Hindlimb muscle (tissue), 1 donor: Measurements from ENCODE around the gene AUP1. TPM values are rescaled to one million over a fixed set of nuclear protein-coding genes. Genes with fewer than 3 reads are reported as not detected.
"Not testable (repeated sequence)": the region's sequence is repeated elsewhere in the genome, so short reads cannot be mapped to it uniquely, and the experiment has no call there.

Experiments
- DNase-seq: peaks from one replicate; pipeline ENCODE4 v3.0.0-alpha.2; 2013
- polyA plus RNA-seq: library from polyadenylated mRNA; unstranded; fragments of 120-200 nt; gene quantifications from one replicate; pipeline ENCODE4 v1.2.1, GENCODE V29; 2013; ENCODE audit not compliant: insufficient read length

AUP1 gene
- polyA plus RNA-seq, 1 donor, result 65.8 TPM

DNA sequence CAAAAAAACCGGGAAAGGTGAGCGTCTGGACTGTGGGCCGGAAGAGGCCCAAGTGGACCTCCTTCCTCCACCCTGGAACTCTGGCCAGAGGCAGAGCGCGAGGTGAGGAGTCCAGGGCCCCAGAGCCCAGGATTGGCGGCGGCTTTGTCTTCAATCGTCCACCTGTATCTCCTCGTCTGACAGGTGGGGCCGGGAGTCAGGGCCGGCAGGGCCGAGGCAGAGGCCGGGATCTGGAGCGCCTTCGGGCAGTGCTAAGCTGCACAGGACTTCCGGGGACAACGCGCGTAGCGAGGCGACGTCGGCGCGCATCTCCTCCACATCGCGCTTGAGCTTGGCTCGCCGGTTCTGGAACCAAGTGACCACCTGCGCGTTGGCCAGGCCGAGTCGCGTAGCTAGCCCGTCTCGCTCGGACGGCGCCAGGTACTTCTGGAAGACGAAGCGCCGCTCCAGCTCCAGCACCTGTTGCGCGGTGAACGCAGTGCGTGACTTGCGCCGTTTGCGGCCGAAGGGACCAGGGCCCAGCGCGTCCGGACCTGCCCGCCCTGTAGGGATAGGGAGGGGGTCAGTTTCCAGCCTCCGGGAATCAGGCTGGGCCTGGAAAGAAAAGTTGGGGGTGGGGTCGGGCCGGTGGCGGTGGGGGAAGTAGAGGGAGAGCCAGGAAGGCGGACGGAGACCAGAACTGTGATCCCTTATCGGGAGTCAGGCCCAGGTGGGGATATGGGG is 31.6 kb downstream of the AUP1 start:
- DNase-seq, result no peak

DNA sequence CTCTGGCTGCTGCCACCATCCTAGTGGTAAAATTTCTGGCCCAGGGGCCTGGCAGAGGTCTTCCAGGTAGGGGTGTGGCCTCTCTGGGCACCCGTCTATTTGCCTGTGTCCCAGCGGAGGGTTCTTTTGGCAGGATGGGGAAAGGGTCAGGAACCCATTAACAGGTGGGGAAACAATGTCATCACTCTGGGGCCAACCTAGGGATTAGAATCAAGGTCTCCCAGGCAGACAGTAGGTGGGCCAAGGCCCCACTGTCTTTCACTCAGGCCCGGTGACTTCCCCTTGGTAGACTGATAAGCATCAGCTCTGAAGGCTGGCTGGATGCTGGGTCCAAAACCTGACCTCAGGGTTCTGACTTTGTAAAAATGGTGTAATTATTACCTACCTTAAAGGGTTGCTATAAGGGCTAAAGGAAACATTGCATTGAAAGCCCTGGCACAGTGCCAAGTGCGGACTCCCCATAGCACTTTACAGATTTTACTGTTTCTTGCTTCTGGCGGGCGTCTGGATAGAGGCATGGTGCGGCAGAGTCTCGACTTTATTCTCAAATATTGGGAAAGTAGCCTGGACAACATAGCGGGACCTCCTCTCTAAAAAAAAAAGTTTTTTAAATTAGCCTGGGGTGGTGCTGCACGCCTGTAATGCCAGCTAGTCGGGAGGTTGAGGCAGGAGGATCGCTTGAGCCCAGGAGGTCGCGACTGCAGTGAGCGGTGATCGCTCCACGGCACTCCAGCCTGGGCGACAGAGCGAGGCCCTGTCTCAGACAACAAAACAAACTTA is 32.3 kb downstream of the AUP1 start:
- DNase-seq, result no peak

DNA sequence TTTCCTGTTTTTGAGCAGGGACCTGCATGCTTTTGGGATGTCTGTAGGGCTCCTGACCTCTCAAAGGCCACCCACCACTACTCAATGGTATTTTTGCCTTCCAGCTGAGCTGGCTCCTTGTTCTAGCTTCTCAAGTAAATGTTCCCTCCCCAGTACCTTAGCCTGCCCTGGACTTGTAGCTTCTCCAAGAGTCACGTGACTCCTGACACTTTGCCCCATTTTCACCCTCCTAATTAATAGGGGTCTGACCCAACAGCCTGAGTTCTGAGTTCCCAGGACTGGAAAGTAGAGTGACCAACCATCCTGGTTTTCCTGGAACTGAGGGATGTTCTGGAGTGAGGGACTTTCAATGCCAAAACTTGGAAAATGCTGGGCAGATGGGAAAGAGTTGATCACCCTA is 34.1 kb downstream of the AUP1 start:
- DNase-seq, result no peak

DNA sequence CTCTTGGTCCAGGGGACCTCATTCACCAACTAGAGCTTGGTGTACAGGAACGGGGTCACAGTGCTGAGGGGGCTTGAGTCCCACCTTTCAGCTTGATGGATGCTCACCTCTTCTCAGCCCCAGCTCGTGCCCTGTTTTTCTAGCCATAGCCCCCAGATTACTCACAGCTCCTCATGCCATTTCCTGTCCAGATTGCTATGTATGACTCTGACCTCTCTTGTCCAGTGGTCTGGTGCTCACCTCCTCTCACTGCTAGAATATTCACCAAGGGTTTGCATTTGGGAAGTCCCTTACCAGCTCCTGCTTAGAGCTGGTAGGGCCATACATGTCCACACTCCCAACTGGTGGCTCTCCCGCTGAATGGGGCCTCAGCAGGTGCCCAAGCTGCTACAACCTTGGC is 36.0 kb downstream of the AUP1 start:
- DNase-seq, result no peak

DNA sequence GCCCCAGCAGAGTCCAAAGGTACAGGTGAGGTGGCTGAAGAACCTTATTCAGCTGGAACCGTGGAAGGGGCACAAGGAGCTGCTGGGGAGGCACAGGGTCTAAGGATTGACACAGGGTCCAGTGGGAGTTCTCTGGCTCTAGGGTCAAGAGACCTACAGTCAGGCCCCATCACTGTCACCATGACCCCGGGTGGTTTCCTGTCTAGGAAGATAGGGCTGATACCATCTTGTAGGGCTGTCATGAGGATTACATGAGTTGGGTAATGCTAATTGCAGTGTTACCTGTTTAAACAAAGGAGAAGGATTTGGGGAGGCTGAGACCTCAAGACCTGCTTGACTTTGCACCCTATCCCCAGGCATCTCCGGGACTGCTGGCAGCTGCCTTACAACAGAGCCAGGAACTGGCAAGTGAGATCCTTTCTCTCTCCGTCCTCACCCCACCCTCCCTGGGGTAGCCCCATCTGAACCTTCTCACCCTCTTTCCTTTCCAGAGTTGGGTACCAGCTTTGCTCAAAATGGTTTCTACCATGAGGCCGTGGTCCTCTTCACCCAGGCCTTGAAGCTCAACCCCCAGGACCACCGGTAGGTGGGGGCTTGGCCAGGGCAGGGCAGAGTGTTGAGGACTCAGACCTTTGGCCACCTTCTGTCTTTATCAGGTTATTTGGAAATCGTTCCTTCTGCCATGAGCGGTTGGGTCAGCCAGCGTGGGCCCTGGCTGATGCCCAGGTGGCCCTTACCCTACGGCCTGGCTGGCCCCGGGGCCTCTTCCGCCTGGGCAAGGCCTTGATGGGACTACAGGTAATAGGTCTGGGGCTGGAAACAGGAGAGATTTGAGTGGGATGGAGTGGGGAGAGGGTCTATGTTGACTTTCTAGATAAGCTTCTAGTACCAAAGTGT is 37.6 kb downstream of the AUP1 start:
- DNase-seq, result no peak

DNA sequence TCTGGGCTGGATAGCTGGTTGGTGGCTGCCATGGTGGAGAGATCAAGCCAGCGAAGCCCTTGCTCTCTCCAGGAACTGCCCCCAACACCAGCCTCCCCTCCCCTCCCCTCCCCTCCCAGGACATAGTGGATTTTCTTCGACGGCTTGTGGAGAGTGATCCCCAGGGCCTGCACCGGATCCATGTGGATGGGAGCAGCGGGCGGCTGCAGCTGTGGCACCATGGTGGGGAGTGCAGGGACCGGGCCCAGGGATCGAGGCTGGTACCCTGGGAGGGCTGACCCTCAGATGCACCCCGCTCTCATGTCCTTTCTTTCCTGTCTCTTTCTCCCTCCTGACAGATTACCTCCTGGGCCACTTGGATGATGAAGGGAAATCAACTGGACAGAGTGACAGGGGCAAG is 39.6 kb downstream of the AUP1 start:
- no peak for DNase-seq

DNA sequence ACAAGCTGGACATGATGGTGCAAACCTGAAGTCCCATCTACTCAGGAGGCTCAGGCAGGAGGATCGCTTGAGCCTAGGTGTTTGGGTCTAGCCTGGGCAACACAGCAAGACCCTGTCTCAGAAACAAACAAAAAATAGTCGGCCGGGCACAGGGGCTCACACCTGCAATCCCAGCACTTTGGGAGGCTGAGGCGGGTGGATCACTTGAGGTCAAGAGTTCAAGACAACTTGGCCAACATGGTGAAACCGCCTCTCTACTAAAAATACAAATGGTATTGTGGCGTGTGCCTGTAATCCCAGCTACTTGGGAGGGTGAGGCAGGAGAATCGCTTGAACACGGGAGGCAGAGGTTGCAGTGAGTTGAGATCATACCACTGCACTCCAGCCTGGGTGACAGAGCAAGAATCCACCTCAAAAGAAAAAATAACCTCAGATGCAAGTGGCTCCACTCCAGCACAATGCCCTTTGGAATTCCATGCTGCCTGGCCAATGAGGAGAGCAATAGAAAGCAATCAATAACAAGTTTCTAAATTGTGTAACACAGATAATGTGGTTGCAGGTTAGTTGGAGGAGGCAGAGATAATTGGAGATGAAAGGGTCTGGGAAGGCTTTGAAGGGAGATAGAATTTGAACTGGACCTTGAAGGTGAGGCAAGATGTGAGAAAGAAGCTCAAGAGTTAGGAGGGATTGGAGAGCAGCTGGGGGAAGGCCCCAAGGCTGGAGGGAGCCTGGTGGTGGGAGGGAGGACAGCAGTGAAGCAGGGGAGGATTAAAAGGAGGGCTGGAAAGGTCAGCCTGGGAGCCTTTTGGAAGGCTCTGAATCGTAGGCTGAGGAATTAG is 40.6 kb downstream of the AUP1 start:
- DNase-seq, result no peak

DNA sequence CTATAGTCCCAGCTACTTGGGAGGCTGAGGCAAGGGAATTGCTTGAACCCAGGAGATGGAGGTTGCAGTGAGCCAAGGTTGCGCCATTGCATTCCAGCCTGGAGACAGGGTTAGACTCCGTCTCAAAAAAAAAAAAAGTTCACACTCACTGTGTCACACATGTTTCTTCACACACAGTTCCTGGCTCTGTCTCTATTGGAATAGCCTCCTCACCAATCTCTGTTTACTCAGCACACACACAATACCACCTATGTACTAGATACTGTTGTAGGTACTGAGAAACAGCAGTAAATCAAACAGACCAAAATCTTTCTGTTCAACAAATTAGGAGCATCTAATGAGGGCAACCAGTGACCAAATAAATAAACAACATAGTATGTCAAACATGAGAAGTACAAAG is 43.4 kb downstream of the AUP1 start:
- no peak for DNase-seq

DNA sequence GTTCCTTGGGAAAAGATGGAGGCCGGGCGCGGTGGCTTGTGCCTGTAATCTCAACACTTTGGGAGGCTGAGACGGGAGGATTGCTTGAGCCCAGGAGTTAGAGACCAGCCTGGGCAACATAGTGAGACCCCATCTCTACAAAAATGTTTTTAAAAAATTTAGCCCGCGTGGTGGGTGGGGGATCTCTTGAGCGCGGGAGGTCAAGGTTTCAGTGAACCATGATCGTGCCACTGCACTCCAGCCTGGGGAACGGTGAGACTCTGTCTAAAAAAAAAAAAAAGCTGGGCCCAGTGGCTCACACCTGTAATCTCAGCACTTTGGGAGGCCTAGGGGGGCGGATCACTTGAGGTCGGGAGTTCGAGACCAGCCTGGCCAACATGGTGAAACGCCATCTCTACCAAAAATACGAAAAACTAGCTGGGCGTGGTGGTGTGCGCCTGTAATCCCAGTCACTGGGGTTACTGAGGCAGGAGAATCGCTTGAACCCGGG is 45.8 kb downstream of the AUP1 start:
- DNase-seq, result not testable (repeated sequence)

DNA sequence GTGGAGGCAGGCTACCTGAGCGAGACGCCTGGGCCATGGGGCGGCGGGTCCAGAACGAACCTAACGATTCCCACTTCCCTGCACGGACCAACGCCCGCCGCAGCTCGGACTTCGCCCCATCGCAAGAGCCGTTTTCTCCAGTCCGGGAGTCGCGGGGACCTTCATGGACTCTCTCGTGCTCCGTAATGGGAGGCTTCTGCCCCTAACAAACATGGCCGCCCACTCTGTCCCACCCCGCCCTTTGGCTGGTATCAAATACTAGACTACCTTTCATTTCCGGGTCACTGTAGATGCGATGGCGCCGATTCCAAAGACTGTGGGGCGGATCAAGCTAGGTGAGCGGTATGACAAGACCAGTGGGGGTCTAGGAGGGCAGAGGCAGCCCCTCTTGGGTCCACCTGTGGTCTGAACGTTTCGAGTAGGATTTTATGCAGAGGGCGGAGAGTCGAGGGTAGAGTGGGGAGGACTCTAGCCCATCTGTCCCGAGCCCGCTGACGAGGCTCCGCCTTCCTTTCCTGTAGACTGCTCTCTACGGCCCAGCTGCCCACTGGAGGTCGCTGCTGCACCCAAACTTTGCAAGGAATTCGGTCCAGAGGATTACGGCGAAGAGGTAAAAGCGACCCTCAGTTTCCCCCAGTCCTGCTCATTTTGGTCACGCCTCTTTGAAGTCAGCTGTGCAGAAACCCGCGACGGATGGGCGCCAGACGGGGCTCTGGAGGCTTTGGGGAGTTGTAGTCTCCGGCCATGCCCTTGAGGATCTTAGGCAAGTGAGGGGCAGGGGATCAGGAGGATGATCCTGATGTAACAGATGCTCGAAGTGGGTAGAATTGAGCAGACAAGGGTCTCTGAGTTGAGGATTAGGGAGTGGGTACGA is 46.5 kb downstream of the AUP1 start, which contains the start of the genes CCDC142 and TTC31:
Gene CCDC142 (minus strand): TSS at position 198 of the 874 bp plus-strand sequence. CDS start 161 bp downstream, at position 37.
Gene TTC31 (plus strand): TSS at position 281 of the 874 bp plus-strand sequence. CDS start 15 bp downstream, at position 296.
- DNase-seq, result peak; percentile 96

DNA sequence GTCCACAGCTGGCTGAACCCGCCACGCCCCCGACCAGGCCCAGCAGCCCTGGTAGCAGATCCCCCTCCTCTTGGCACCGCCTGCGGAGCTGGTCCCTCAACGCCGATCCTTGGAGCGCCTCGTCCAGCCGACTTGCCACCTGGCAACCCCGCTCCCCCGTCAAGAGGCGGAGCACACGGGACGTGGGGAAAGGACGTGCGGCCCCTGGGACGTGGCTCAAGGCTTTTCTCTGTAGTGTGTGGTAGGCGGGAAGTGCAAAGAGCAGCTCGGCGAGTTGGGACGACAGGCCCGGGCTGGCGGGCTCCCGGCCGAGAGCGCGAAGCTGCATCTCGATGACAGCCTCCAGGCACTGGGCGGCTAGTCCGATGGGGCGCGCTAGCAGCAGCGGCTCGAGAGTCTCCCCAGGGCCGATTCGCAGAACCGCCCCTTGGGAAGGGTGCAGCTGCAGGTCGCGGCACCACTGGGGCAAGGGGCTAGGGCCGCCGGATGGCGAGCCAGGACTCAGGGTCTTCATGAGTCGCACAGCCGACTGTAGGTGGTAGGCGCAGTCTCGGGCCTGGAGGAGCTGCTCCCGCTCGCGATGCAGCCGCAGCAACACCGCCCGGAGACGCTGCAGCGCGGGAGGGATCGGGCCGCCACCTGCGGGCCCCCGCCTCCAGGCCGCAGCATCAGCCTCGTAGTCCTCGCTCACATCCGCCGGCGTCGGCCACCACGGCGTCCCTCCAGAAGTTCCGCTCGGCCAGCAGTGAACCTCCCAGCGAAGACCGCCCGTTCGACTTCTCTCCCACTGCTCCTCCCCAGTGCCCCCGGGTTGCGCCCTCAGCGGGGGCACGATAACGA is 47.3 kb downstream of the AUP1 start:
- no peak for DNase-seq

DNA sequence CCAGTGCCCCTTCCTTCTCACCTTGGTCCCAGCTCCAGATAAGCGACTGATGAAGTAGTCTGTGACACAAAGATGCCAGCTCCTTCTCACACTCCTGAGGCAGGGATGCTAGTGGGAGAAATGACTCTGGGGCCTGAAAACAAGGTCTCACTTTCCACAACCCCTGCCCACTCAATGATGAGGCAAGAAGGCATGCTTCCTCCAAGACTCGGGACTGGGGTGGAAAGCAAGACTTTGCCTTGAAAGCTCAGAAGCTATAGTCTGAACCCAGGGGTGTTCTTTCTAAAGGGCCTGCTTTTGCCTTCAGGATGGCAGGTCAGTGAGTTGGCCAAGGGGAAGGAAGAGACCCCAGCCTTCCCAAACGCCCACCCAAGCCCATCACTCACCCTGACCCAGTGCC is 48.1 kb downstream of the AUP1 start:
- DNase-seq, result no peak

Other genes with a start within 250 kb of the AUP1 start
- 2.9 TPM for gene SLC4A5, start 186.3 kb downstream of the AUP1 start, polyA plus RNA-seq
- gene DCTN1, start 149.4 kb downstream of the AUP1 start, polyA plus RNA-seq, result 114 TPM
- gene C2orf81, start 108.1 kb downstream of the AUP1 start, polyA plus RNA-seq, result 2.7 TPM
- 9.9 TPM for gene WDR54, start 108.0 kb downstream of the AUP1 start, polyA plus RNA-seq
- gene RTKN, start 87.8 kb downstream of the AUP1 start, polyA plus RNA-seq, result 60.4 TPM
- 23.7 TPM for gene INO80B, start 74.6 kb downstream of the AUP1 start, polyA plus RNA-seq
- gene WBP1, start 71.3 kb downstream of the AUP1 start, polyA plus RNA-seq, result 62.4 TPM
- 34.5 TPM for gene MOGS, start 64.3 kb downstream of the AUP1 start, polyA plus RNA-seq
- 93.4 TPM for gene MRPL53, start 57.0 kb downstream of the AUP1 start, polyA plus RNA-seq
- 11.3 TPM for gene CCDC142, start 46.7 kb downstream of the AUP1 start, polyA plus RNA-seq
- gene TTC31, start 46.6 kb downstream of the AUP1 start, polyA plus RNA-seq, result 19.8 TPM
- gene LBX2, start 30.1 kb downstream of the AUP1 start, polyA plus RNA-seq, result 0.52 TPM
- 8.2 TPM for gene PCGF1, start 22.0 kb downstream of the AUP1 start, polyA plus RNA-seq
- not detected for gene TLX2, start 15.3 kb downstream of the AUP1 start, polyA plus RNA-seq
- 0.25 TPM for gene DQX1, start 3.5 kb downstream of the AUP1 start, polyA plus RNA-seq
- 32.9 TPM for gene HTRA2, start 227 bp upstream of the AUP1 start, polyA plus RNA-seq
- gene LOXL3, start 24.2 kb upstream of the AUP1 start, polyA plus RNA-seq, result 7.8 TPM
- gene DOK1, start 25.0 kb upstream of the AUP1 start, polyA plus RNA-seq, result 6.9 TPM
- 0.27 TPM for gene M1AP, start 118.6 kb upstream of the AUP1 start, polyA plus RNA-seq
- gene SEMA4F, start 124.5 kb upstream of the AUP1 start, polyA plus RNA-seq, result 2.9 TPM